Measurements from ENCODE around the gene PPFIA1.
"Not testable (repeated sequence)": the region's sequence is repeated elsewhere in the genome, so short reads cannot be mapped to it uniquely, and the experiment has no call there.

Gene PPFIA1

GRCh38 chr11:70319396-70320076, 49.0 kb downstream of the PPFIA1 start:
- no peak overlapping the region for H3K27ac ChIP-seq (ENCODE audit: low read depth, low read length)
- H3K27me3 ChIP-seq (ENCODE audit: control insufficient read depth in 1 of 2, insufficient read depth in 2 of 2, low read length in 2 of 2), result no peaks in the 10 kb centered on the region
- peaks cover 3 to 33% of the 10 kb centered on the region in 2 donors for H3K36me3 ChIP-seq (ENCODE audit: control insufficient read depth in 1 of 2, insufficient read depth in 2 of 2, low read length in 2 of 2)
- no peaks in the 10 kb centered on the region for H3K9me3 ChIP-seq (ENCODE audit: control insufficient read depth in 1 of 2, low read length in 2 of 2)
- no peaks in the 10 kb centered on the region for H3K4me1 ChIP-seq (ENCODE audit: control insufficient read depth in 1 of 2, insufficient read depth in 2 of 2, low read length in 2 of 2)
- no peak overlapping the region for H3K4me3 ChIP-seq (ENCODE audit: low read depth in 1 of 2, low read length in 2 of 2)
- no peak overlapping the region for H3K9ac ChIP-seq (ENCODE audit: low read depth in 1 of 2, low read length in 2 of 2)

GRCh38 chr11:70322666-70323065, 52.2 kb downstream of the PPFIA1 start:
- H3K9ac ChIP-seq (ENCODE audit: low read depth in 1 of 2, low read length in 2 of 2), result no peak overlapping the region
- no peaks in the 10 kb centered on the region for H3K27me3 ChIP-seq (ENCODE audit: control insufficient read depth in 1 of 2, insufficient read depth in 2 of 2, low read length in 2 of 2)
- H3K4me3 ChIP-seq (ENCODE audit: low read depth in 1 of 2, low read length in 2 of 2), result no peak overlapping the region
- peaks cover 6 to 55% of the 10 kb centered on the region in 2 donors for H3K36me3 ChIP-seq (ENCODE audit: control insufficient read depth in 1 of 2, insufficient read depth in 2 of 2, low read length in 2 of 2)
- no peaks in the 10 kb centered on the region for H3K4me1 ChIP-seq (ENCODE audit: control insufficient read depth in 1 of 2, insufficient read depth in 2 of 2, low read length in 2 of 2)
- no peaks in the 10 kb centered on the region for H3K9me3 ChIP-seq (ENCODE audit: control insufficient read depth in 1 of 2, low read length in 2 of 2)
- no peak overlapping the region for H3K27ac ChIP-seq (ENCODE audit: low read depth, low read length)

- Histone ChIP-seq H3K27ac (ENCODE audit: low read depth, low read length) (no peak overlapping the region), H3K36me3 (ENCODE audit: control insufficient read depth in 1 of 2, insufficient read depth in 2 of 2, low read length in 2 of 2) (peaks cover 6 to 58% of the 10 kb centered on the region in 2 donors), H3K4me1 (ENCODE audit: control insufficient read depth in 1 of 2, insufficient read depth in 2 of 2, low read length in 2 of 2) (no peaks in the 10 kb centered on the region), H3K27me3 (ENCODE audit: control insufficient read depth in 1 of 2, insufficient read depth in 2 of 2, low read length in 2 of 2) (no peaks in the 10 kb centered on the region), H3K9me3 (ENCODE audit: control insufficient read depth in 1 of 2, low read length in 2 of 2) (no peaks in the 10 kb centered on the region), H3K9ac (ENCODE audit: low read depth in 1 of 2, low read length in 2 of 2) (no peak overlapping the region), H3K4me3 (ENCODE audit: low read depth in 1 of 2, low read length in 2 of 2) (no peak overlapping the region)
Observed at GRCh38 chr11:70323806-70324205, 53.3 kb downstream of the PPFIA1 start.

- no peak overlapping the region for H3K27ac ChIP-seq (ENCODE audit: low read depth, low read length)
- H3K36me3 ChIP-seq (ENCODE audit: control insufficient read depth in 1 of 2, insufficient read depth in 2 of 2, low read length in 2 of 2), result peaks cover 6 to 61% of the 10 kb centered on the region in 2 donors
- no peaks in the 10 kb centered on the region for H3K27me3 ChIP-seq (ENCODE audit: control insufficient read depth in 1 of 2, insufficient read depth in 2 of 2, low read length in 2 of 2)
- H3K4me1 ChIP-seq (ENCODE audit: control insufficient read depth in 1 of 2, insufficient read depth in 2 of 2, low read length in 2 of 2), result no peaks in the 10 kb centered on the region
- no peak overlapping the region for H3K4me3 ChIP-seq (ENCODE audit: low read depth in 1 of 2, low read length in 2 of 2)
- no peak overlapping the region for H3K9ac ChIP-seq (ENCODE audit: low read depth in 1 of 2, low read length in 2 of 2)
- H3K9me3 ChIP-seq (ENCODE audit: control insufficient read depth in 1 of 2, low read length in 2 of 2), result no peaks in the 10 kb centered on the region
Observed at GRCh38 chr11:70324376-70325115, 54.1 kb downstream of the PPFIA1 start.

- Histone ChIP-seq H3K27ac (ENCODE audit: low read depth, low read length) (no peak overlapping the region), H3K4me3 (ENCODE audit: low read depth in 1 of 2, low read length in 2 of 2) (no peak overlapping the region), H3K27me3 (ENCODE audit: control insufficient read depth in 1 of 2, insufficient read depth in 2 of 2, low read length in 2 of 2) (no peaks in the 10 kb centered on the region), H3K9ac (ENCODE audit: low read depth in 1 of 2, low read length in 2 of 2) (no peak overlapping the region), H3K9me3 (ENCODE audit: control insufficient read depth in 1 of 2, low read length in 2 of 2) (no peaks in the 10 kb centered on the region), H3K36me3 (ENCODE audit: control insufficient read depth in 1 of 2, insufficient read depth in 2 of 2, low read length in 2 of 2) (peaks cover 12 to 62% of the 10 kb centered on the region in 2 donors), H3K4me1 (ENCODE audit: control insufficient read depth in 1 of 2, insufficient read depth in 2 of 2, low read length in 2 of 2) (no peaks in the 10 kb centered on the region)
Observed at GRCh38 chr11:70325824-70326223, 55.3 kb downstream of the PPFIA1 start.

- no peaks in the 10 kb centered on the region for H3K27me3 ChIP-seq (ENCODE audit: control insufficient read depth in 1 of 2, insufficient read depth in 2 of 2, low read length in 2 of 2)
- no peaks in the 10 kb centered on the region for H3K9me3 ChIP-seq (ENCODE audit: control insufficient read depth in 1 of 2, low read length in 2 of 2)
- H3K36me3 ChIP-seq (ENCODE audit: control insufficient read depth in 1 of 2, insufficient read depth in 2 of 2, low read length in 2 of 2), result peaks cover 12 to 60% of the 10 kb centered on the region in 2 donors
- H3K9ac ChIP-seq (ENCODE audit: low read depth in 1 of 2, low read length in 2 of 2), result no peak overlapping the region
- H3K4me1 ChIP-seq (ENCODE audit: control insufficient read depth in 1 of 2, insufficient read depth in 2 of 2, low read length in 2 of 2), result no peaks in the 10 kb centered on the region
- no peak overlapping the region for H3K4me3 ChIP-seq (ENCODE audit: low read depth in 1 of 2, low read length in 2 of 2)
- H3K27ac ChIP-seq (ENCODE audit: low read depth, low read length), result no peak overlapping the region
Observed at GRCh38 chr11:70326365-70326811, 55.9 kb downstream of the PPFIA1 start.

GRCh38 chr11:70326833-70327232, 56.3 kb downstream of the PPFIA1 start:
- no peak overlapping the region for H3K9ac ChIP-seq (ENCODE audit: low read depth in 1 of 2, low read length in 2 of 2)

GRCh38 chr11:70327717-70328116, 57.2 kb downstream of the PPFIA1 start:
- H3K27ac ChIP-seq (ENCODE audit: low read depth, low read length), result no peak overlapping the region
- H3K4me1 ChIP-seq (ENCODE audit: control insufficient read depth in 1 of 2, insufficient read depth in 2 of 2, low read length in 2 of 2), result no peaks in the 10 kb centered on the region
- no peaks in the 10 kb centered on the region for H3K9me3 ChIP-seq (ENCODE audit: control insufficient read depth in 1 of 2, low read length in 2 of 2)
- no peaks in the 10 kb centered on the region for H3K27me3 ChIP-seq (ENCODE audit: control insufficient read depth in 1 of 2, insufficient read depth in 2 of 2, low read length in 2 of 2)
- H3K36me3 ChIP-seq (ENCODE audit: control insufficient read depth in 1 of 2, insufficient read depth in 2 of 2, low read length in 2 of 2), result peaks cover 16 to 73% of the 10 kb centered on the region in 2 donors
- H3K4me3 ChIP-seq (ENCODE audit: low read depth in 1 of 2, low read length in 2 of 2), result no peak overlapping the region
- H3K9ac ChIP-seq (ENCODE audit: low read depth in 1 of 2, low read length in 2 of 2), result no peak overlapping the region

More at GRCh38 chr11:70326833-70327232, 56.3 kb downstream of the PPFIA1 start:
- Histone ChIP-seq H3K27me3 (ENCODE audit: control insufficient read depth in 1 of 2, insufficient read depth in 2 of 2, low read length in 2 of 2) (no peaks in the 10 kb centered on the region), H3K9me3 (ENCODE audit: control insufficient read depth in 1 of 2, low read length in 2 of 2) (no peaks in the 10 kb centered on the region), H3K36me3 (ENCODE audit: control insufficient read depth in 1 of 2, insufficient read depth in 2 of 2, low read length in 2 of 2) (peaks cover 14 to 65% of the 10 kb centered on the region in 2 donors), H3K4me1 (ENCODE audit: control insufficient read depth in 1 of 2, insufficient read depth in 2 of 2, low read length in 2 of 2) (no peaks in the 10 kb centered on the region), H3K27ac (ENCODE audit: low read depth, low read length) (no peak overlapping the region), H3K4me3 (ENCODE audit: low read depth in 1 of 2, low read length in 2 of 2) (no peak overlapping the region)

GRCh38 chr11:70328556-70328955, 58.1 kb downstream of the PPFIA1 start:
- H3K9ac ChIP-seq (ENCODE audit: low read depth in 1 of 2, low read length in 2 of 2), result no peak overlapping the region
- H3K9me3 ChIP-seq (ENCODE audit: control insufficient read depth in 1 of 2, low read length in 2 of 2), result no peaks in the 10 kb centered on the region
- H3K4me3 ChIP-seq (ENCODE audit: low read depth in 1 of 2, low read length in 2 of 2), result no peak overlapping the region
- H3K27ac ChIP-seq (ENCODE audit: low read depth, low read length), result no peak overlapping the region
- no peaks in the 10 kb centered on the region for H3K27me3 ChIP-seq (ENCODE audit: control insufficient read depth in 1 of 2, insufficient read depth in 2 of 2, low read length in 2 of 2)
- H3K4me1 ChIP-seq (ENCODE audit: control insufficient read depth in 1 of 2, insufficient read depth in 2 of 2, low read length in 2 of 2), result no peaks in the 10 kb centered on the region
- H3K36me3 ChIP-seq (ENCODE audit: control insufficient read depth in 1 of 2, insufficient read depth in 2 of 2, low read length in 2 of 2), result peaks cover 25 to 78% of the 10 kb centered on the region in 2 donors

- H3K27me3 ChIP-seq (ENCODE audit: control insufficient read depth in 1 of 2, insufficient read depth in 2 of 2, low read length in 2 of 2); H3K27ac ChIP-seq (ENCODE audit: low read depth, low read length); H3K4me3 ChIP-seq (ENCODE audit: low read depth in 1 of 2, low read length in 2 of 2); H3K4me1 ChIP-seq (ENCODE audit: control insufficient read depth in 1 of 2, insufficient read depth in 2 of 2, low read length in 2 of 2); H3K9ac ChIP-seq (ENCODE audit: low read depth in 1 of 2, low read length in 2 of 2); H3K9me3 ChIP-seq (ENCODE audit: control insufficient read depth in 1 of 2, low read length in 2 of 2): not testable (repeated sequence)
- peaks cover 35 to 90% of the 10 kb centered on the region in 2 donors for H3K36me3 ChIP-seq (ENCODE audit: control insufficient read depth in 1 of 2, insufficient read depth in 2 of 2, low read length in 2 of 2)
Observed at GRCh38 chr11:70331320-70331843, 60.9 kb downstream of the PPFIA1 start.
